ENCODE measurements around the gene STON2. TPM values are rescaled to one million over a fixed set of nuclear protein-coding genes. Genes with fewer than 3 reads are reported as not detected.

The STON2 gene
- total RNA-seq, 2 donors from 2014 or later: 6.6 to 16.6 TPM

DNA sequence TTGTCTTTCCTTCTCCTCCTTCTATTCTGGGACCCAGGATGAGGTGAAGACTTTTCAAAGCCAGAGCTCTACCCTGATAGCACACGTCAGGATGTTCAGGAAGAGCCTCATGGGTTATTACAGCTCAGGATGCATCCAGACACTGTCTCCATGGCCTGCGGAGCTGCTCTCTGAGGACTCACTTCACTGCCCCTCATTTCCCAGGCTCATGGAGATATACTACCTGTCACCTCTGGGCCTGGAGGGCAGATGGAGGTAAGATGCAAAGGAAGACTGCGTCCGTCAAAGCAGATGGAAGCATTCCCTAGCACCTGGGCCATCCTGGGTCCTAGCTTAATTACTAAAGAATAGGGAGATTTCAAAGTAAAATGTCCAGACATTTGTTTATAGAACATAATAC is 32.6 kb downstream of the STON2 start:
- ATAC-seq (no peak), DNase-seq (no peak)
- H3K9me3 ChIP-seq: no peaks in the 10 kb centered on the region
- no peak overlapping the region for H3K4me3 ChIP-seq
- H3K27me3 ChIP-seq: no peaks in the 10 kb centered on the region
- TF ChIP-seq, protein P1, sequence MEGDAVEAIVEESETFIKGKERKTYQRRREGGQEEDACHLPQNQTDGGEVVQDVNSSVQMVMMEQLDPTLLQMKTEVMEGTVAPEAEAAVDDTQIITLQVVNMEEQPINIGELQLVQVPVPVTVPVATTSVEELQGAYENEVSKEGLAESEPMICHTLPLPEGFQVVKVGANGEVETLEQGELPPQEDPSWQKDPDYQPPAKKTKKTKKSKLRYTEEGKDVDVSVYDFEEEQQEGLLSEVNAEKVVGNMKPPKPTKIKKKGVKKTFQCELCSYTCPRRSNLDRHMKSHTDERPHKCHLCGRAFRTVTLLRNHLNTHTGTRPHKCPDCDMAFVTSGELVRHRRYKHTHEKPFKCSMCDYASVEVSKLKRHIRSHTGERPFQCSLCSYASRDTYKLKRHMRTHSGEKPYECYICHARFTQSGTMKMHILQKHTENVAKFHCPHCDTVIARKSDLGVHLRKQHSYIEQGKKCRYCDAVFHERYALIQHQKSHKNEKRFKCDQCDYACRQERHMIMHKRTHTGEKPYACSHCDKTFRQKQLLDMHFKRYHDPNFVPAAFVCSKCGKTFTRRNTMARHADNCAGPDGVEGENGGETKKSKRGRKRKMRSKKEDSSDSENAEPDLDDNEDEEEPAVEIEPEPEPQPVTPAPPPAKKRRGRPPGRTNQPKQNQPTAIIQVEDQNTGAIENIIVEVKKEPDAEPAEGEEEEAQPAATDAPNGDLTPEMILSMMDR (IDR thresholded peaks at IDR 0.05): no peak
- TF ChIP-seq POLR2A (IDR thresholded peaks at IDR 0.05): no peak
- no peaks in the 10 kb centered on the region for H3K36me3 ChIP-seq (replicated peaks in 1 of 2; ENCODE audit: insufficient read depth in 1 of 2, low read depth in 2 of 2)
- intact Hi-C loops (cut with DNase I): no loop called here
- 87 to 91% methylated on average over 3 to 4 of the region's 4 CpGs for whole genome bisulfite sequencing, 2 donors
- H3K4me1 ChIP-seq: no peaks in the 10 kb centered on the region
- H3K27ac ChIP-seq: no peak overlapping the region

DNA sequence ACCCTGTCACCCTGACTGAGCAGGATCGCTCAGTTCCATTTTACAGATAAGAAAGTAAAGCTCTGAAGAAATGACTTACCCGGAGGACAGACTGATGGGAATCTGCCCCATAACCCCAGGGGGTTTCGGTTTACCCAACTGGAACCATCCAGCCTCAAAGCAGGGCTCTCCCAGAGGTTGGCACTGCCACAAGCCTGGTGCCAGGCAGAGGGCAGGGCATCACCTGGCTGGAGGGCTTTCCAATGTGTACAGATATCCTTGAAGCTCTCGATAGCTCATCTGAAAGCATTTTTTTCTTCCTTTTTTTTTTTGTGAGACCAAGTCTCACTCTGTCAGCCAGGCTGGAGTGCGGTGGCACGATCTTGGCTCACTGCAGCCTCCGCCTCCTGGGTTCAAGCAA is 33.2 kb downstream of the STON2 start:
- no peak for ATAC-seq
- WGBS, 2 donors: 91 to 93% methylated on average over 7 of the region's 7 CpGs

DNA sequence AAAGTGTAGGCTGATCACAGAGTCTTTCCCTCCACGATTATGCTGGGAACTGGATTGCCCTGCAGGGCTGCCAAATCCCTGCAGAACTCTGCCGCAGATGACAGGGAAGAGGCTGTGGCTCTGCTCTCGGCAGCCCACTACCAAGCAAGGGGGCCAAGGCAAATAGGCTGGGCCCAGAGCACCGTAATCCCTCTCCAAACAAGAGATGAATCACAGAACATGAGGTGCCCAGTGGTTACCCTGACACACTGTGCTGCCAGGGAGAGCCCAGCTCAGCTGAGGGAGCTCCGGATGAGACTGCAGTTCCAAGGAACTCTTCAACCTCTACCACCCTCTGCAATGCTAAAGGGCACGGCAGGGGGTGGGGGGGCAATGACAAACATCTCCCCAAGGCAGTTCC is 33.9 kb downstream of the STON2 start:
- Histone ChIP-seq H3K36me3 (replicated peaks in 1 of 2; ENCODE audit: insufficient read depth in 1 of 2, low read depth in 2 of 2) (no peaks in the 10 kb centered on the region), H3K4me3 (no peak overlapping the region), H3K4me1 (no peaks in the 10 kb centered on the region), H3K27ac (no peak overlapping the region), H3K9me3 (no peaks in the 10 kb centered on the region), H3K27me3 (no peaks in the 10 kb centered on the region)
- 53 to 56% methylated on average over 5 to 6 of the region's 6 CpGs for WGBS, 2 donors
- TF ChIP-seq, protein P1 (IDR thresholded peaks at IDR 0.05): no peak
- no peak for TF ChIP-seq POLR2A (IDR thresholded peaks at IDR 0.05)
- ATAC-seq (no peak), DNase-seq (no peak)
- intact Hi-C loops (cut with DNase I): no loop called here

More for the DNA sequence above, 33.2 kb downstream of the STON2 start:
- TF ChIP-seq POLR2A (IDR thresholded peaks at IDR 0.05): no peak
- TF ChIP-seq, protein P1 (IDR thresholded peaks at IDR 0.05): no peak
- H3K36me3 ChIP-seq (replicated peaks in 1 of 2; ENCODE audit: insufficient read depth in 1 of 2, low read depth in 2 of 2): no peaks in the 10 kb centered on the region
- no peaks in the 10 kb centered on the region for H3K4me1 ChIP-seq
- intact Hi-C loops (cut with DNase I): no loop called here
- H3K4me3 ChIP-seq: no peak overlapping the region
- no peaks in the 10 kb centered on the region for H3K27me3 ChIP-seq
- DNase-seq: no peak
- no peaks in the 10 kb centered on the region for H3K9me3 ChIP-seq
- no peak overlapping the region for H3K27ac ChIP-seq

DNA sequence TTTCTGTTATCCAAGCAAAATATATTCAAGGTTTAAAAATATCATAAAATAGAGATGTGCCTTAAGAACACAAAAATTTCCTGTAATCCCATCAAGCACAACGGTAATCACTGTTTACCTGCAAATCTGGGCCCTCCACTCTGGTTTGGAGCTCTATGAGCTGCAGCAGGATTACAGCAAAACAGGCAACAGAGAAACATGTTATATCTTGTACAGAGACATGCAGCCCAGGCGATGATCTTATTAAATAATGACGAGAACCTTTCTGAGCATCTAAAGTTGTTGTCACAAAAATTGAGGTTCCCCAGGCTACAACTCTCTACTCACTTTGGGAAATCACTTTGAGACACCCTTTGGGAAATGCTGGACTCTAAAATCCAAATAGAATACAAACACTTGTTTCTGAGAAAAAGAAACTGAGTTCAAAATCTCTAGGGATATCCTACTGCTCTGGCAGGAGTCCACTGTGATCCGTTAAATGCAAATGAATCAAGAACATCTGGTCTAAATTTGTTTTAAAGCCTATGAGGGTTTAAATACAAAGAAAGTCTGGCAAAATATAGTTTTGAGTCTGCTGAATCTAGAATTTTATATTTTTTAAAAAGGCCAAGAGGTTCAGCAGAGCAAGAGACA is 36.3 kb downstream of the STON2 start:
- Histone ChIP-seq H3K4me3 (no peak overlapping the region), H3K9me3 (no peaks in the 10 kb centered on the region), H3K4me1 (no peaks in the 10 kb centered on the region), H3K36me3 (replicated peaks in 1 of 2; ENCODE audit: insufficient read depth in 1 of 2, low read depth in 2 of 2) (no peaks in the 10 kb centered on the region), H3K27ac (no peak overlapping the region), H3K27me3 (no peaks in the 10 kb centered on the region)
- DNase-seq (no peak), ATAC-seq (no peak)
- intact Hi-C loops (cut with DNase I): no loop called here
- WGBS, 2 donors: 74% methylated on average over 4 of the region's 4 CpGs
- TF ChIP-seq POLR2A (IDR thresholded peaks at IDR 0.05): no peak
- TF ChIP-seq, protein P1 (IDR thresholded peaks at IDR 0.05): no peak

DNA sequence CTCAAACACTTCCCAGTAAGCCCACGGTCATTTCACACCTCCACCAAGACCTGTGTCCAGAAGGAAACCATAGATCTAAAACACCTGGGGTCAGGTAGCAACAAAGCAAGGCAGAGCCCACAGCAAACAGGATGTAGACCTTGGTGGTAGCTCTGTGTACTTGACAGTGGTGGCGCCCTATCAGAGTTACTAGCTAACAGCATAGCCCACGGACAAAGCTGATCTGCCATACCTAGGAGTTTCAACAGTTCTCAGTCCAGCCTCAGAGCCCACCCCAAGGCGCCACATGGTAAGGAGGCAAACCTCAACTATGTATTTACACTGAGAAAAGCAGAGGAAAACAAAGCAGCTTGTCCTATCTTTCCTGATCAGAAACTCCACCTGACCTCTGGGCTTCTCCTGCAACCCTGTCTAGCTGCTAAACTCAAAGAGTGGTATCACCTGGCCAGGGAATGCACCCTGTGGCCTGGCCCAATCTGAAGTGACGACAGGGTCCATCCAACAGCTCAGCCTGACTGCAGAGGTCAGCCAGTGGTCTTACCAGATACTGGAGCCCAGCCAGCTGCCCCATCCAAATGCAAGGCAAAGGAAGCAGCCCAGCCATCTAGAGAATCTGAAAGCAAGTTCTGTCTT is 46.3 kb downstream of the STON2 start:
- ATAC-seq (no peak), DNase-seq (no peak)
- no peaks in the 10 kb centered on the region for H3K9me3 ChIP-seq
- H3K27me3 ChIP-seq: no peaks in the 10 kb centered on the region
- H3K36me3 ChIP-seq (replicated peaks in 1 of 2; ENCODE audit: insufficient read depth in 1 of 2, low read depth in 2 of 2): no peaks in the 10 kb centered on the region
- intact Hi-C loops (cut with DNase I): no loop called here
- H3K27ac ChIP-seq: no peak overlapping the region
- no peak overlapping the region for H3K4me3 ChIP-seq
- TF ChIP-seq, protein P1 (IDR thresholded peaks at IDR 0.05): no peak
- no peak for TF ChIP-seq POLR2A (IDR thresholded peaks at IDR 0.05)
- 81 to 89% methylated on average over 5 of the region's 5 CpGs for WGBS, 2 donors
- no peaks in the 10 kb centered on the region for H3K4me1 ChIP-seq

All from body of pancreas (tissue), 4 donors.